Activated naive CD8-positive, alpha-beta T cell treated with anti-CD3 and anti-CD28 coated beads, Interleukin-2, amount 10 ng/mL, durations not matched to agents 7 days and 5 days (primary cell): Measurements from ENCODE around the gene GPR3. TPM values are rescaled to one million over a fixed set of nuclear protein-coding genes. Genes with fewer than 3 reads are reported as not detected.

Experiments
- ATAC-seq: fragments of 150-1000 bp; cut with Tn5 transposase; one replicate; pipeline ENCODE4 v1.10.0; 2021; ENCODE audit warnings: low read depth, moderate library complexity
- POLR2A ChIA-PET: fragments of 350-600 bp; sonication (Branson Sonifier 250); formaldehyde crosslinking; loops from one replicate; lab custom pipeline; 2021; ENCODE audit warnings: antibody characterized with exemption; lab: Charles Lee
- DNase-seq: peaks from one replicate; pipeline ENCODE4 v3.0.0; 2021
- H3K27ac Mint-ChIP-seq: one replicate; pipeline ENCODE4 v1.8.0; 2022; ENCODE audit warnings: mild to moderate bottlenecking, mixed read lengths
- H3K27me3 Mint-ChIP-seq: one replicate; pipeline ENCODE4 v1.8.0; 2022; ENCODE audit warnings: mild to moderate bottlenecking, moderate library complexity, mixed read lengths
- H3K36me3 Mint-ChIP-seq: one replicate; pipeline ENCODE4 v1.8.0; 2021; ENCODE audit warnings: mild to moderate bottlenecking, mixed read lengths
- H3K4me1 Mint-ChIP-seq: one replicate; pipeline ENCODE4 v1.8.0; 2021; ENCODE audit warnings: mixed read lengths
- H3K4me3 Mint-ChIP-seq: one replicate; pipeline ENCODE4 v1.8.0; 2022; ENCODE audit warnings: mild to moderate bottlenecking, moderate library complexity, mixed read lengths
- H3K9me3 Mint-ChIP-seq: one replicate; pipeline ENCODE4 v1.8.0; 2021; ENCODE audit warnings: mixed read lengths
- total RNA-seq, 2 experiments: library from RNA; stranded (reverse); gene quantifications; one replicate each; pipeline ENCODE4 v1.2.3, GENCODE V29; 2021

Gene GPR3
- total RNA-seq, 2 experiments from 2014 or later: 0.42 to 0.43 TPM

- peaks cover 23% of the 10 kb centered on the region for H3K36me3 Mint-ChIP-seq
- H3K4me3 Mint-ChIP-seq: peak overlapping the region; percentile 50
- H3K27me3 Mint-ChIP-seq: no peaks in the 10 kb centered on the region
- POLR2A ChIA-PET: interaction anchor here (0.8 to 1.5 kb wide), 4 partner anchors 12 to 86 kb away, joined by 3 to 6 read pairs (median 3); no protein-coding TSS in a partner anchor
- DNase-seq (no peak), ATAC-seq (peak; percentile 84)
- H3K9me3 Mint-ChIP-seq: no peaks in the 10 kb centered on the region
- peak overlapping the region; percentile 75 for H3K27ac Mint-ChIP-seq
- H3K4me1 Mint-ChIP-seq: peaks cover 46% of the 10 kb centered on the region
These were observed 44.1 kb downstream of the GPR3 start for GRCh38 chr1:27436204-27437159.

GRCh38 chr1:27438621-27439061 lies 46.2 kb downstream of the GPR3 start:
- Mint-ChIP-seq H3K9me3 (no peaks in the 10 kb centered on the region), H3K4me3 (no peak overlapping the region), H3K27me3 (no peaks in the 10 kb centered on the region), H3K36me3 (peaks cover 18% of the 10 kb centered on the region), H3K4me1 (peaks cover 35% of the 10 kb centered on the region), H3K27ac (peak overlapping the region; percentile 22)
- DNase-seq (no peak), ATAC-seq (no peak)
- POLR2A ChIA-PET: interaction anchor here (1.2 kb wide), 1 partner anchor 12 kb away, joined by 4 read pairs; no protein-coding TSS in a partner anchor

DNA sequence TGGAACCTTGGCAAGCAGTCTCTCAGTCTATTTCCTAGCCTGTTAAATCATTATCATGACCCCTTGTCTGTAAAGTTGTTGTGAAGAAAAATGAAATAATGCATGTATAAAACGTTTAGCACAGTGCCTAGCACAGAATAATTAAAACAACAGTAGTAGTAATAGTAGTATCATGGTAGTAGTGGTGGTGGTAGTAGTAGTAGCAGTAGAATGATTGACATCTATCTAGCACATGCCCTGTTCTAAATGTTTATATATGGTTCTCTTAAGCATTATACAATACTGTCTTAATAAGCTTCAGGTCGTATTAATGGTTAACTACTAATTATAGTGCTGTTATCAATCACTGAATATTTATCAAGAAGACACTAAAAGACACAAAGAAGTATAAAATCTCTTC lies 46.7 kb downstream of the GPR3 start:
- no peak for ATAC-seq
- Mint-ChIP-seq H3K27ac (no peak overlapping the region), H3K4me1 (peaks cover 38% of the 10 kb centered on the region), H3K36me3 (peaks cover 19% of the 10 kb centered on the region), H3K27me3 (no peaks in the 10 kb centered on the region), H3K4me3 (no peak overlapping the region), H3K9me3 (no peaks in the 10 kb centered on the region)
- POLR2A ChIA-PET: interaction anchor here (0.5 to 1.2 kb wide), 3 partner anchors 10 to 13 kb away, joined by 3 to 4 read pairs (median 4); no protein-coding TSS in a partner anchor
- DNase-seq: no peak

- no peak for ATAC-seq
- Mint-ChIP-seq H3K4me1 (peaks cover 30% of the 10 kb centered on the region), H3K36me3 (peaks cover 29% of the 10 kb centered on the region), H3K27me3 (no peaks in the 10 kb centered on the region), H3K27ac (peak overlapping the region; percentile 6), H3K4me3 (no peak overlapping the region), H3K9me3 (no peaks in the 10 kb centered on the region)
- DNase-seq: no peak
- POLR2A ChIA-PET: no interaction called here
These were observed 52.2 kb downstream of the GPR3 start for GRCh38 chr1:27444632-27445031.

Other genes with a start within 250 kb of the GPR3 start
- 10 to 100 TPM; 23.7 to 24.5 TPM for gene SLC9A1, start 237.5 kb upstream of the GPR3 start, total RNA-seq
- 10 to 100 TPM; 41.5 to 43.0 TPM for gene WDTC1, start 158.0 kb upstream of the GPR3 start, total RNA-seq
- 10 to 100 TPM; 35.8 to 40.4 TPM for gene TMEM222, start 70.5 kb upstream of the GPR3 start, total RNA-seq
- gene SYTL1, start 50.6 kb upstream of the GPR3 start, total RNA-seq: 100 to 1,000 TPM; 103 to 105 TPM
- 1 to 10 TPM; 8.6 to 9.0 TPM for gene MAP3K6, start 25.7 kb upstream of the GPR3 start, total RNA-seq
- not detected for gene FCN3, start 17.8 kb upstream of the GPR3 start, total RNA-seq
- not detected for gene CD164L2, start 9.3 kb upstream of the GPR3 start, total RNA-seq
- 100 to 1,000 TPM; 139 to 148 TPM for gene WASF2, start 97.5 kb downstream of the GPR3 start, total RNA-seq
- 10 to 100 TPM; 21.6 to 22.2 TPM for gene AHDC1, start 211.5 kb downstream of the GPR3 start, total RNA-seq
- gene FGR, start 242.6 kb downstream of the GPR3 start, total RNA-seq: 1 to 10 TPM; 4.7 to 6.0 TPM